WTC11 (cell line): Measurements from ENCODE around the gene NYAP1. TPM values are rescaled to one million over a fixed set of nuclear protein-coding genes. Genes with fewer than 3 reads are reported as not detected.
A peak's percentile ranks its signal among the peaks of the same experiment; 100 is the strongest.
"Not testable (repeated sequence)": the region's sequence is repeated elsewhere in the genome, so short reads cannot be mapped to it uniquely, and the experiment has no call there.

Experiments used
- ATAC-seq: fragments of 200-7000 bp; cut with Tn5 transposase; 2 replicates; pipeline ENCODE4 v1.10.0; 2021; ENCODE audit warnings: mild to moderate bottlenecking, moderate library complexity
- CTCF ChIA-PET: fragments of 300-600 bp; sonication (Branson Sonifier 250); formaldehyde crosslinking; loops from one replicate; lab custom pipeline; 2021; ENCODE audit warnings: antibody characterized with exemption; lab: Charles Lee
- POLR2A ChIA-PET: fragments of 350-600 bp; sonication (Branson Sonifier 250); formaldehyde crosslinking; loops from one replicate; lab custom pipeline; 2021; ENCODE audit warnings: antibody characterized with exemption; lab: Charles Lee
- DNase-seq: peaks from one replicate; pipeline ENCODE4 v3.0.0; 2021; ENCODE audit warnings: low spot score
- H3K27ac Mint-ChIP-seq: 2 replicates; pipeline ENCODE4 v1.8.0; 2021; ENCODE audit warnings: mixed read lengths
- H3K27me3 Mint-ChIP-seq: 2 replicates; pipeline ENCODE4 v1.8.0; 2021; ENCODE audit warnings: low read depth, mild to moderate bottlenecking, moderate library complexity, mixed read lengths
- H3K36me3 Mint-ChIP-seq: 2 replicates; pipeline ENCODE4 v1.8.0; 2021; ENCODE audit warnings: mixed read lengths
- H3K4me1 Mint-ChIP-seq: 2 replicates; pipeline ENCODE4 v1.8.0; 2022; ENCODE audit warnings: mixed read lengths
- H3K4me3 Mint-ChIP-seq: 2 replicates; pipeline ENCODE4 v1.8.0; 2021; ENCODE audit warnings: mild to moderate bottlenecking, moderate library complexity, mixed read lengths
- H3K9me3 Mint-ChIP-seq: 2 replicates; pipeline ENCODE4 v1.8.0; 2021; ENCODE audit warnings: mixed read lengths
- AR ChIP-seq: fragments of 250-450 bp; sonication (Bioruptor Pico); IDR thresholded peaks from 2 replicates; pipeline ENCODE4 v1.9.0; 2021; ENCODE audit warnings: mild to moderate bottlenecking
- ATF6 ChIP-seq: sonication (generic); formaldehyde crosslinking; IDR thresholded peaks from 2 replicates; pipeline ENCODE4 v1.8.1; 2023; ENCODE audit warnings: mild to moderate bottlenecking, missing genetic modification reagents
- ETV6 ChIP-seq: sonication (generic); formaldehyde crosslinking; IDR thresholded peaks from 2 replicates; pipeline ENCODE4 v1.8.1; 2022; ENCODE audit warnings: mild to moderate bottlenecking, missing genetic modification reagents
- GABPB1 ChIP-seq: sonication (generic); formaldehyde crosslinking; IDR thresholded peaks from 2 replicates; pipeline ENCODE4 v1.8.1; 2023; ENCODE audit warnings: mild to moderate bottlenecking, missing genetic modification reagents
- HMGXB4 ChIP-seq: sonication (generic); formaldehyde crosslinking; IDR thresholded peaks from 2 replicates; pipeline ENCODE4 v1.8.1; 2023; ENCODE audit warnings: mild to moderate bottlenecking, moderate library complexity, missing genetic modification reagents
- PREB ChIP-seq: sonication (generic); formaldehyde crosslinking; IDR thresholded peaks from 2 replicates; pipeline ENCODE4 v1.8.1; 2022; ENCODE audit warnings: mild to moderate bottlenecking, missing genetic modification reagents, moderate library complexity, borderline replicate concordance
- RELA ChIP-seq: sonication (generic); formaldehyde crosslinking; IDR thresholded peaks from 2 replicates; pipeline ENCODE4 v1.8.1; 2022; ENCODE audit warnings: missing genetic modification reagents, mild to moderate bottlenecking, borderline replicate concordance
- SMAD4 ChIP-seq: sonication (generic); formaldehyde crosslinking; IDR thresholded peaks from 2 replicates; pipeline ENCODE4 v1.8.0; 2022; ENCODE audit warnings: mild to moderate bottlenecking, missing genetic modification reagents
- SP1 ChIP-seq: sonication (generic); formaldehyde crosslinking; conservative IDR thresholded peaks from 2 replicates; pipeline ENCODE4 v1.8.1; 2022; ENCODE audit warnings: missing genetic modification reagents
- ZNF121 ChIP-seq: sonication (generic); formaldehyde crosslinking; IDR thresholded peaks from 2 replicates; pipeline ENCODE4 v1.8.0; 2023; ENCODE audit warnings: missing genetic modification reagents
- ZNF671 ChIP-seq: fragments of 250-450 bp; sonication (Bioruptor Pico); IDR thresholded peaks from 2 replicates; pipeline ENCODE4 v1.8.0; 2021; ENCODE audit warnings: mild to moderate bottlenecking
- total RNA-seq: library from RNA; stranded (reverse); gene quantifications from 3 replicates; pipeline ENCODE4 v1.2.3, GENCODE V29; 2021

NYAP1 gene
- total RNA-seq, 1 experiment from 2014 or later: 6.7 TPM

- TF ChIP-seq ZNF121 (CRISPR knock-in tag): peak; percentile 76; the same call in 1 of the 2 replicates
- ChIA-PET POLR2A (interaction anchor here (0.7 kb wide), 1 partner anchor 50 kb away, joined by 4 read pairs; no protein-coding TSS in a partner anchor), CTCF (interaction anchor here (1.3 to 4.2 kb wide), 6 partner anchors 12 to 131 kb away, joined by 4 to 45 read pairs (median 19); partner anchors contain the start of genes FBXO24, LRCH4, MEPCE and ZCWPW1)
- DNase-seq, H3K4me3 Mint-ChIP-seq, H3K4me1 Mint-ChIP-seq, H3K27me3 Mint-ChIP-seq, H3K36me3 Mint-ChIP-seq, H3K27ac Mint-ChIP-seq, H3K9me3 Mint-ChIP-seq, ATAC-seq: not testable (repeated sequence)
These were observed 29.9 kb upstream of the NYAP1 start for GRCh38 chr7:100453854-100454253.

GRCh38 chr7:100455206-100455605 lies 28.5 kb upstream of the NYAP1 start:
- no peaks in the 10 kb centered on the region; the same call in 1 of the 2 replicates for H3K27me3 Mint-ChIP-seq
- no peaks in the 10 kb centered on the region for H3K9me3 Mint-ChIP-seq
- peaks cover 10% of the 10 kb centered on the region for H3K4me1 Mint-ChIP-seq
- no peak overlapping the region; the same call in 1 of the 2 replicates for H3K27ac Mint-ChIP-seq
- no peak for TF ChIP-seq SMAD4
- no peak for TF ChIP-seq RELA (CRISPR knock-in tag)
- TF ChIP-seq SP1 (CRISPR knock-in tag): no peak
- TF ChIP-seq PREB (CRISPR knock-in tag): no peak
- no peak for DNase-seq
- no peak overlapping the region for H3K4me3 Mint-ChIP-seq
- H3K36me3 Mint-ChIP-seq: no peaks in the 10 kb centered on the region
- no peak for ATAC-seq
- ChIA-PET CTCF (interaction anchor here (0.6 to 4.2 kb wide), 33 partner anchors 9 to 853 kb away, joined by 3 to 46 read pairs (median 4); partner anchors contain the start of genes FBXO24, LAMTOR4, LRCH4 and MEPCE), POLR2A (interaction anchor here (0.6 to 1.1 kb wide), 4 partner anchors 24 to 149 kb away, joined by 3 to 9 read pairs (median 6); partner anchors contain the start of genes FBXO24 and LRCH4)

- Mint-ChIP-seq H3K9me3 (no peaks in the 10 kb centered on the region), H3K4me3 (no peak overlapping the region), H3K4me1 (peaks cover 10% of the 10 kb centered on the region), H3K36me3 (no peaks in the 10 kb centered on the region), H3K27me3 (no peaks in the 10 kb centered on the region; the same call in 1 of the 2 replicates), H3K27ac (no peak overlapping the region)
- ATAC-seq (peak; percentile 73), DNase-seq (peak; percentile 47)
- no peak for TF ChIP-seq SMAD4
- TF ChIP-seq AR (CRISPR knock-in tag): no peak
- no peak for TF ChIP-seq ZNF671 (CRISPR knock-in tag)
- TF ChIP-seq GABPB1 (CRISPR knock-in tag): no peak
- no peak for TF ChIP-seq ETV6 (CRISPR knock-in tag)
- no peak for TF ChIP-seq ATF6 (CRISPR knock-in tag)
- TF ChIP-seq HMGXB4 (CRISPR knock-in tag): no peak
- POLR2A ChIA-PET: no interaction called here
- CTCF ChIA-PET: interaction anchor here (0.7 to 4.2 kb wide), 21 partner anchors 9 to 249 kb away, joined by 3 to 46 read pairs (median 7); partner anchors contain the start of genes FBXO24, LRCH4, MEPCE and POP7
These were observed 27.2 kb upstream of the NYAP1 start for GRCh38 chr7:100456562-100456961.
